Activated CD8-positive, alpha-beta memory T cell treated with anti-CD3 and anti-CD28 coated beads for 24 hours (primary cell): ENCODE data around the gene LBR.

ENCODE experiments used
- DNase-seq: peaks from one replicate; pipeline ENCODE4 v3.0.0-alpha.2; 2020

Gene LBR

GRCh38 chr1:225442123-225442505 lies 14.3 kb upstream of the LBR start:
- no peak for DNase-seq

GRCh38 chr1:225441314-225442122 lies 13.7 kb upstream of the LBR start:
- no peak for DNase-seq

GRCh38 chr1:225440380-225441221 lies 12.8 kb upstream of the LBR start:
- no peak for DNase-seq

- no peak for DNase-seq
Measured at GRCh38 chr1:225437710-225438437, 10.0 kb upstream of the LBR start.

GRCh38 chr1:225435957-225436392 lies 8.1 kb upstream of the LBR start:
- DNase-seq: no peak

GRCh38 chr1:225435487-225435886 lies 7.6 kb upstream of the LBR start:
- DNase-seq: no peak

GRCh38 chr1:225435076-225435475 lies 7.2 kb upstream of the LBR start:
- DNase-seq: no peak

- DNase-seq: no peak
Measured at GRCh38 chr1:225434046-225434445, 6.2 kb upstream of the LBR start.

GRCh38 chr1:225431081-225431863 lies 3.4 kb upstream of the LBR start:
- no peak for DNase-seq

- no peak for DNase-seq
Measured at GRCh38 chr1:225430301-225430700, 2.5 kb upstream of the LBR start.

GRCh38 chr1:225428881-225429455 lies 1.1 kb upstream of the LBR start:
- no peak for DNase-seq

GRCh38 chr1:225428068-225428880 lies 436 bp upstream of the LBR start:
- peak; percentile 94 for DNase-seq

GRCh38 chr1:225426395-225427234 lies 1.2 kb downstream of the LBR start:
- DNase-seq: peak; percentile 73

GRCh38 chr1:225425201-225425786 lies 2.5 kb downstream of the LBR start:
- DNase-seq: no peak

- no peak for DNase-seq
Measured at GRCh38 chr1:225424562-225425200, 3.2 kb downstream of the LBR start.

- no peak for DNase-seq
Measured at GRCh38 chr1:225423518-225423855, 4.4 kb downstream of the LBR start.

- no peak for DNase-seq
Measured at GRCh38 chr1:225422795-225423517, 4.9 kb downstream of the LBR start.

GRCh38 chr1:225422031-225422605 lies 5.7 kb downstream of the LBR start:
- DNase-seq: no peak
